Sigmoid colon (tissue), 7 donors: ENCODE measurements around the gene ARHGAP10. TPM values are rescaled to one million over a fixed set of nuclear protein-coding genes. Genes with fewer than 3 reads are reported as not detected.

ENCODE experiments used
- DNase-seq: peaks from one replicate; pipeline ENCODE4 v3.0.0-alpha.2; 2019
- H3K27ac ChIP-seq, 4 donors: fragments of 200-600 bp; sonication (generic); one replicate each; pipeline ENCODE4 v1.5.1; 2016 to 2019; ENCODE audit warnings: mild to moderate bottlenecking in 1 of 4
- H3K27me3 ChIP-seq, 3 donors: fragments of 200-600 bp; sonication (generic); one replicate each; pipeline ENCODE4 v1.5.1; 2019; ENCODE audit warnings: mild to moderate bottlenecking in 1 of 3
- H3K36me3 ChIP-seq, 4 donors: fragments of 200-600 bp; sonication (generic); one replicate each; pipeline ENCODE4 v1.5.1; 2016 to 2019
- H3K4me1 ChIP-seq, 4 donors: fragments of 200-600 bp; sonication (generic); one replicate each; pipeline ENCODE4 v1.5.1; 2017 to 2019
- H3K4me3 ChIP-seq, 4 donors: fragments of 200-600 bp; sonication (generic); one replicate each; pipeline ENCODE4 v1.5.1; 2017 to 2019; ENCODE audit warnings: mild to moderate bottlenecking in 2 of 4, moderate library complexity in 1 of 4
- H3K9me3 ChIP-seq, 4 donors: fragments of 200-600 bp in 3 of 4; sonication (generic) in 3 of 4; one replicate each; pipeline versions ENCODE4 v1.5.1 to v1.6.1; 2013 to 2019
- CTCF ChIP-seq, 4 experiments: fragments of 450-650 bp in 3 of 4; fragments of 200-600 bp in 1 of 4; IDR thresholded peaks; one replicate each; pipeline ENCODE4 v1.5.1; 2016 to 2019; ENCODE audit warnings: antibody characterized with exemption in 4 of 4, mild to moderate bottlenecking in 3 of 4, moderate library complexity in 2 of 4
- EP300 ChIP-seq, 4 donors: sonication (generic); formaldehyde crosslinking; IDR thresholded peaks; one replicate each; pipeline ENCODE4 v1.6.1; 2017; ENCODE audit warnings: antibody characterized with exemption in 4 of 4
- POLR2A ChIP-seq, 2 donors: fragments of 450-650 bp; IDR thresholded peaks; one replicate each; pipeline ENCODE4 v1.6.1; 2016; ENCODE audit warnings: antibody characterized with exemption in 2 of 2, mild to moderate bottlenecking in 2 of 2, moderate library complexity in 2 of 2
- POLR2AphosphoS5 ChIP-seq, 4 donors: sonication (generic); formaldehyde crosslinking; IDR thresholded peaks; one replicate each; pipeline ENCODE4 v1.6.1; 2017; ENCODE audit warnings: antibody characterized with exemption in 4 of 4
- WGBS, 2 donors: extraction: QIAGEN DNeasy Blood & Tissue Kit; methylation state at CpG; one replicate each; pipeline ENCODE4 v1.1.7; 2013; 5-methylcytosine and 5-hydroxymethylcytosine counted together
- intact Hi-C: fragments of 100-400 bp; cut with DNase I; formaldehyde crosslinking; loops from one replicate; pipeline ENCODE4 v1.15.1; 2023
- polyA plus RNA-seq, 3 donors: library from polyadenylated mRNA; stranded (reverse); fragments of 200-250 nt; gene quantifications; one replicate each; pipeline ENCODE4 v1.2.3, GENCODE V29; 2013
- total RNA-seq, 4 donors: library from RNA; depleted of rRNA; stranded (reverse); fragments of >200 nt; gene quantifications; one replicate each; pipeline ENCODE4 v1.1.0, GENCODE V29; 2016
- donor health status: healthy with polysubstance abuse.
- donor health status: Bipolar disorder and iron deficiency.
- donor health status: healthy.

Gene ARHGAP10
- total and polyA plus RNA-seq, 7 donors, result 3.0 to 158 (median 123) TPM

- Histone ChIP-seq H3K4me3 (no peak overlapping the region), H3K36me3 (no peaks in the 10 kb centered on the region), H3K9me3 (no peaks in the 10 kb centered on the region), H3K4me1 (no peaks in the 10 kb centered on the region), H3K27ac (no peak overlapping the region), H3K27me3 (no peaks in the 10 kb centered on the region)
- intact Hi-C loops, result no loop called here
- no peak for DNase-seq
- no peak for TF ChIP-seq POLR2AphosphoS5 (IDR thresholded peaks at IDR 0.05)
- TF ChIP-seq EP300 (IDR thresholded peaks at IDR 0.05), result no peak
- no peak for TF ChIP-seq CTCF (IDR thresholded peaks at IDR 0.05)
- no peak for TF ChIP-seq POLR2A (IDR thresholded peaks at IDR 0.05)
- 86 to 90% methylated on average over 2 of the region's 2 CpGs for WGBS, 2 donors
These were observed 40.1 kb upstream of the ARHGAP10 start for GRCh38 chr4:147691820-147692219.

- 24 to 76% methylated on average over 3 of the region's 3 CpGs for WGBS, 2 donors
- no peaks in the 10 kb centered on the region for H3K4me1 ChIP-seq
- H3K4me3 ChIP-seq, result no peak overlapping the region
- no peaks in the 10 kb centered on the region for H3K9me3 ChIP-seq
- no peak for DNase-seq
- intact Hi-C loops, result no loop called here
- H3K27ac ChIP-seq, result no peak overlapping the region
- H3K27me3 ChIP-seq, result no peaks in the 10 kb centered on the region
- TF ChIP-seq CTCF (IDR thresholded peaks at IDR 0.05), result no peak
- TF ChIP-seq POLR2A (IDR thresholded peaks at IDR 0.05), result no peak
- no peaks in the 10 kb centered on the region for H3K36me3 ChIP-seq
These were observed 38.7 kb upstream of the ARHGAP10 start for GRCh38 chr4:147693218-147693617.

GRCh38 chr4:147696866-147697265 lies 35.0 kb upstream of the ARHGAP10 start:
- 80 to 81% methylated on average over 1 of the region's 1 CpG for WGBS, 2 donors
- DNase-seq, result no peak
- intact Hi-C loops, result no loop called here
- Histone ChIP-seq H3K9me3 (no peaks in the 10 kb centered on the region), H3K36me3 (no peaks in the 10 kb centered on the region), H3K27me3 (no peaks in the 10 kb centered on the region), H3K27ac (no peak overlapping the region), H3K4me1 (no peaks in the 10 kb centered on the region), H3K4me3 (no peak overlapping the region)
- TF ChIP-seq EP300 (IDR thresholded peaks at IDR 0.05) (no peak), POLR2AphosphoS5 (IDR thresholded peaks at IDR 0.05) (no peak), CTCF (IDR thresholded peaks at IDR 0.05) (no peak), POLR2A (IDR thresholded peaks at IDR 0.05) (no peak)

- H3K9me3 ChIP-seq, result no peaks in the 10 kb centered on the region
- WGBS, 2 donors, result 16 to 64% methylated on average over 1 of the region's 1 CpG
- no peaks in the 10 kb centered on the region for H3K27me3 ChIP-seq
- no peak for TF ChIP-seq POLR2AphosphoS5 (IDR thresholded peaks at IDR 0.05)
- no peak for TF ChIP-seq EP300 (IDR thresholded peaks at IDR 0.05)
- no peak for TF ChIP-seq CTCF (IDR thresholded peaks at IDR 0.05)
- TF ChIP-seq POLR2A (IDR thresholded peaks at IDR 0.05), result no peak
- H3K4me3 ChIP-seq, result no peak overlapping the region
- intact Hi-C loops, result no loop called here
- peaks cover 0 to 10% (median 0%) of the 10 kb centered on the region in 4 donors for H3K4me1 ChIP-seq
- H3K36me3 ChIP-seq, result no peaks in the 10 kb centered on the region
- DNase-seq, result no peak
- H3K27ac ChIP-seq, result no peak overlapping the region
These were observed 27.0 kb upstream of the ARHGAP10 start for GRCh38 chr4:147704846-147705245.
